Upper lobe of left lung (tissue), 6 donors: ENCODE data around the gene STRIP1. TPM values are rescaled to one million over a fixed set of nuclear protein-coding genes. Genes with fewer than 3 reads are reported as not detected.

Experiments
- ATAC-seq, 2 donors: fragments of 200-7000 bp; cut with Tn5 transposase; one replicate each; pipeline ENCODE4 v1.9.1; 2022; ENCODE audit warnings: mild to moderate bottlenecking in 2 of 2, moderate library complexity in 2 of 2; ENCODE audit not compliant: low FRiP score in 2 of 2
- DNase-seq, 2 donors: peaks; one replicate each; pipeline ENCODE4 v3.0.0-alpha.2; 2019 to 2020
- H3K27ac ChIP-seq, 4 donors: fragments of 200-600 bp; sonication (generic); one replicate each; pipeline ENCODE4 v1.5.1; 2016 to 2019
- H3K27me3 ChIP-seq, 4 donors: fragments of 200-600 bp; sonication (generic); one replicate each; pipeline ENCODE4 v1.5.1; 2017 to 2019
- H3K36me3 ChIP-seq, 4 donors: fragments of 200-600 bp; sonication (generic); one replicate each; pipeline ENCODE4 v1.5.1; 2016 to 2019
- H3K4me1 ChIP-seq, 4 donors: fragments of 200-600 bp; sonication (generic); one replicate each; pipeline ENCODE4 v1.5.1; 2018 to 2019
- H3K4me3 ChIP-seq, 4 donors: fragments of 200-600 bp; sonication (generic); one replicate each; pipeline ENCODE4 v1.5.1; 2017 to 2019; ENCODE audit warnings: mild to moderate bottlenecking in 2 of 4, moderate library complexity in 1 of 4
- H3K9me3 ChIP-seq, 4 donors: fragments of 200-600 bp; sonication (generic); one replicate each; pipeline ENCODE4 v1.5.1; 2018 to 2019
- EP300 ChIP-seq, 4 donors: sonication (generic); formaldehyde crosslinking; IDR thresholded peaks; one replicate each; pipeline ENCODE4 v1.5.1; 2017; ENCODE audit warnings: antibody characterized with exemption in 4 of 4, control low read depth in 2 of 4
- POLR2A ChIP-seq, 4 donors: fragments of 450-650 bp; IDR thresholded peaks; one replicate each; pipeline ENCODE4 v1.5.1; 2016 to 2017; ENCODE audit warnings: antibody characterized with exemption in 4 of 4, mild to moderate bottlenecking in 2 of 4
- POLR2AphosphoS5 ChIP-seq, 2 donors: sonication (generic); formaldehyde crosslinking; IDR thresholded peaks; one replicate each; pipeline ENCODE4 v1.5.1; 2017; ENCODE audit warnings: antibody characterized with exemption in 2 of 2
- WGBS, 2 donors: methylation state at CpG; one replicate each; pipeline ENCODE4 v1.1.5; 2017 to 2018; 5-methylcytosine and 5-hydroxymethylcytosine counted together
- total RNA-seq, 6 donors: library from RNA; depleted of rRNA in 4 of 6; stranded (reverse); fragments of >200 nt in 4 of 6; gene quantifications; one replicate each; pipeline versions ENCODE4 v1.1.0 to v1.2.1, GENCODE V29; 2016 to 2021
- TF ChIP-seq, protein P1 (sequence below), 6 experiments: fragments of 450-650 bp in 4 of 6; fragments of 200-600 bp in 2 of 6; sonication (generic) in 2 of 6; IDR thresholded peaks; one replicate each; pipeline ENCODE4 v1.5.1; 2016 to 2019; ENCODE audit warnings: antibody characterized with exemption in 6 of 6
- donor health status: DM: no; HTN: no; CAD: no; lungs with moderate emphysema.
- donor health status: DM: no; HTN: yes; CAD: no; lungs with severe emphysema.

STRIP1 gene
- total RNA-seq, 6 donors from 2014 or later, result 29.2 to 62.9 (median 34.3) TPM

DNA sequence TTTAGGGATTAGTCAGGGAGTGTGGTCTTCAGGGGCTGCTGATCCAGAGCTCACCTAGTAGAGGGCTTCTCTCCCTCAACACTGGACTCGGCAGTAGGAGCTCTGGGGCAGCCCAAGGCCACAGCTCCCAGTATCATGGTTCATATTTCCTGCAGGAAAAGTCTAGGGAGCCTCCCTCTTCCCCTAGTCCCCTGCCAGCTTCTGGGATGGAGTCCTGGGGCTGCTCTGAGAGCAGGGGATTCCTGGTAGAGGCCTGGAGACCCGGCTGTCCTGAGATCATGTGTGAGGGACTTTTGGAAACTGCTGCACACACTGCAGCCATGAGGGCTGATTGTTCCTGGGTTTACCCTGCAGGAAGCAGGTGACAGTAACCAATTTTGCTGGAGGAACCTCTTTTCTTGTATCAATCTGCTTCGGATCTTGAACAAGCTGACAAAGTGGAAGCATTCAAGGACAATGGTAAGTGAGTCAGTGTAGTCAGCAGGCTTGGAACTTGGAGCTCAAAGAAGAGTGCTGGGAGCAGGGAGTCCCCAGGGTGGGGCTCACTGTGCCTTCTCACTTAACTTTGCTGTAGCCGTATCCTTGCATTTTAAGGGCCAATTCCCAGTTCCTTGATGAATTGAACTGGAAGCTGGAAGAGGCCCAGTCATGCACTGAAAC is 16.3 kb downstream of the STRIP1 start:
- H3K27ac ChIP-seq, result peak overlapping the region in 2 of 4 donors; percentile 25 to 30
- H3K27me3 ChIP-seq, result no peaks in the 10 kb centered on the region
- H3K4me3 ChIP-seq, result no peak overlapping the region
- 77 to 80% methylated on average over 4 of the region's 4 CpGs for WGBS, 2 donors
- DNase-seq, result no peak
- peaks cover 47 to 100% (median 89%) of the 10 kb centered on the region in 4 donors for H3K36me3 ChIP-seq
- no peak for TF ChIP-seq EP300 (IDR thresholded peaks at IDR 0.05)
- TF ChIP-seq POLR2A (IDR thresholded peaks at IDR 0.05), result no peak
- ATAC-seq, result peak in 1 of 2 donors; percentile 50
- H3K4me1 ChIP-seq, result peaks cover 0 to 18% (median 6%) of the 10 kb centered on the region in 4 donors
- H3K9me3 ChIP-seq, result no peaks in the 10 kb centered on the region

DNA sequence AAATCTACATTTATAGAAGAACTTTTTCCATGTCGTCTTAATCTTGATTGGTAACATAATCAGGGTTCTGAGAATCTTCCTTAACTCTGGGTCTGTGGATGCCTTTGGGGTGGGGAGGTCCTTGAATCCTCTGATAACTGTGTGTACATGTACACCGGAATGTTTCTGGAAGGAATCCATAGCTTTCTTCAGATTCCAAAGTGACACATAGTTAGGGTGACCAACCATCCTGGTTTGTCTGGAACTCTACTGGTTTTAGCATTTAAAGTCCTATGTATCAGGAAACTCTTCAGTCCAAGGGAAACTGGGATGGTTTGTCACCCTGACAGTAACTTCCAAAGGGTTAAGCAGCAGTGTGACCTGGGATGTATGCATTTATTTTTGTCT is 16.8 kb downstream of the STRIP1 start:
- WGBS, 2 donors, result 89 to 95% methylated on average over 2 of the region's 2 CpGs
- peak overlapping the region in 1 of 4 donors; percentile 30 for H3K27ac ChIP-seq
- H3K9me3 ChIP-seq, result no peaks in the 10 kb centered on the region
- no peaks in the 10 kb centered on the region for H3K27me3 ChIP-seq
- peaks cover 47 to 100% (median 89%) of the 10 kb centered on the region in 4 donors for H3K36me3 ChIP-seq
- H3K4me1 ChIP-seq, result peaks cover 0 to 18% (median 6%) of the 10 kb centered on the region in 4 donors
- H3K4me3 ChIP-seq, result no peak overlapping the region
- no peak for ATAC-seq
- DNase-seq, result no peak
- no peak for TF ChIP-seq POLR2A (IDR thresholded peaks at IDR 0.05)
- no peak for TF ChIP-seq POLR2AphosphoS5 (IDR thresholded peaks at IDR 0.05)
- no peak for TF ChIP-seq EP300 (IDR thresholded peaks at IDR 0.05)
- TF ChIP-seq, protein P1, sequence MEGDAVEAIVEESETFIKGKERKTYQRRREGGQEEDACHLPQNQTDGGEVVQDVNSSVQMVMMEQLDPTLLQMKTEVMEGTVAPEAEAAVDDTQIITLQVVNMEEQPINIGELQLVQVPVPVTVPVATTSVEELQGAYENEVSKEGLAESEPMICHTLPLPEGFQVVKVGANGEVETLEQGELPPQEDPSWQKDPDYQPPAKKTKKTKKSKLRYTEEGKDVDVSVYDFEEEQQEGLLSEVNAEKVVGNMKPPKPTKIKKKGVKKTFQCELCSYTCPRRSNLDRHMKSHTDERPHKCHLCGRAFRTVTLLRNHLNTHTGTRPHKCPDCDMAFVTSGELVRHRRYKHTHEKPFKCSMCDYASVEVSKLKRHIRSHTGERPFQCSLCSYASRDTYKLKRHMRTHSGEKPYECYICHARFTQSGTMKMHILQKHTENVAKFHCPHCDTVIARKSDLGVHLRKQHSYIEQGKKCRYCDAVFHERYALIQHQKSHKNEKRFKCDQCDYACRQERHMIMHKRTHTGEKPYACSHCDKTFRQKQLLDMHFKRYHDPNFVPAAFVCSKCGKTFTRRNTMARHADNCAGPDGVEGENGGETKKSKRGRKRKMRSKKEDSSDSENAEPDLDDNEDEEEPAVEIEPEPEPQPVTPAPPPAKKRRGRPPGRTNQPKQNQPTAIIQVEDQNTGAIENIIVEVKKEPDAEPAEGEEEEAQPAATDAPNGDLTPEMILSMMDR (IDR thresholded peaks at IDR 0.05), result no peak

DNA sequence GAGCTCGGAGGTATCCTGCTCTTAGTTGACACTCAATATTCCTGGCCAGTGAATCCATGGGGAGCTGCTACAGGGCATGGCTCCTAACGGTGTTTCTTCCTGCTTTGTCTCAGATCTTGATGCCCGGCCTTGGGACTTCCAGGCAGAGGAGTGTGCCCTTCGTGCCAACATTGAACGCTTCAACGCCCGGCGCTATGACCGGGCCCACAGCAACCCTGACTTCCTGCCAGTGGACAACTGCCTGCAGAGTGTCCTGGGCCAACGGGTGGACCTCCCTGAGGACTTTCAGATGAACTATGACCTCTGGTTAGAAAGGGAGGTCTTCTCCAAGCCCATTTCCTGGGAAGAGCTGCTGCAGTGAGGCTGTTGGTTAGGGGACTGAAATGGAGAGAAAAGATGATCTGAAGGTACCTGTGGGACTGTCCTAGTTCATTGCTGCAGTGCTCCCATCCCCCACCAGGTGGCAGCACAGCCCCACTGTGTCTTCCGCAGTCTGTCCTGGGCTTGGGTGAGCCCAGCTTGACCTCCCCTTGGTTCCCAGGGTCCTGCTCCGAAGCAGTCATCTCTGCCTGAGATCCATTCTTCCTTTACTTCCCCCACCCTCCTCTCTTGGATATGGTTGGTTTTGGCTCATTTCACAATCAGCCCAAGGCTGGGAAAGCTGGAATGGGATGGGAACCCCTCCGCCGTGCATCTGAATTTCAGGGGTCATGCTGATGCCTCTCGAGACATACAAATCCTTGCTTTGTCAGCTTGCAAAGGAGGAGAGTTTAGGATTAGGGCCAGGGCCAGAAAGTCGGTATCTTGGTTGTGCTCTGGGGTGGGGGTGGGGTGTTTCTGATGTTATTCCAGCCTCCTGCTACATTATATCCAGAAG is 19.4 kb downstream of the STRIP1 start:
- ATAC-seq (peak; percentile 67 to 83), DNase-seq (peak in 1 of 2 donors; percentile 63)
- 75 to 81% methylated on average over 8 to 16 of the region's 16 CpGs for WGBS, 2 donors
- no peaks in the 10 kb centered on the region for H3K27me3 ChIP-seq
- no peak overlapping the region for H3K4me3 ChIP-seq
- no peaks in the 10 kb centered on the region for H3K9me3 ChIP-seq
- TF ChIP-seq EP300 (IDR thresholded peaks at IDR 0.05), result no peak
- TF ChIP-seq, protein P1 (IDR thresholded peaks at IDR 0.05), result peak; percentile 76 to 93 (median 84)
- H3K27ac ChIP-seq, result no peak overlapping the region
- H3K4me1 ChIP-seq, result peaks cover 0 to 17% (median 6%) of the 10 kb centered on the region in 4 donors
- peaks cover 40 to 99% (median 89%) of the 10 kb centered on the region in 4 donors for H3K36me3 ChIP-seq

DNA sequence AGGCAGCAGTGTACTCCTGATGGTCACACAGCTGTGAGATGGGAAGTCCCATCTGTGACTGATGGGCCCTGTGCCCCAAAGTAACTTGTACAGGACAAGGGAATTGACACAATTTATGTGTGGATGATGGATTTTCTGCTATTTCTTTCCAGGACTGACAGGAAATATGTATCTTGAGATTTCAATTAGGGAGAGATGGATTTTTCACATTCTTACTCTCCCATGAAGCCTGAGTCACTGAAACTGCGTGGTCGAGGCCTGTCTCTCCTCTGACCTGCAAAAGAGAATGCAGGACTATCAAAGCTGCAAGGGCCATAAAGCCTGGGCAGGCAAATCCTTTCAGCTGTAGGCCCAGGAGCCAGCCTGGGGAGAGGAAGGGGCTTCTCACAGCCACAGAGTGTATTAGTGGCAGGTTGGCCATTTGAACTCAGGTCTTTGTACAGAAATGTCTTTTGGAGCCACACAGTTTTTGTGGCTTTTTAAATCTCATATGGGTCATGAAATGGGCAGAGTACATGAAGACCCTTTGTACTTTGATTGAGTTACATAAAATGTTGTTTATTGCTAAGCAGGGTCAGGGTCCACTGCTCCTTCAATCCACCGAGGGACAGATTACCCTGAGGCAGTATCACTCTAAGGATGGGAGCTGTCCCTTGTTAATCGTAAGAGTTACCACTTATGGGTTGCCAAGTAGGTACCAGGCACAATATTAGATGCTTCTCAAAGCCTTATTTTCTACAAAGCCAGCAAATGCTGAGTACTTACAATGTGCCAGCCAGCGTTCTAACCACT is 21.3 kb downstream of the STRIP1 start:
- no peak overlapping the region for H3K4me3 ChIP-seq
- no peak for ATAC-seq
- H3K36me3 ChIP-seq, result peaks cover 32 to 85% (median 76%) of the 10 kb centered on the region in 4 donors
- no peak for TF ChIP-seq POLR2AphosphoS5 (IDR thresholded peaks at IDR 0.05)
- TF ChIP-seq, protein P1 (IDR thresholded peaks at IDR 0.05), result no peak
- no peak for TF ChIP-seq POLR2A (IDR thresholded peaks at IDR 0.05)
- TF ChIP-seq EP300 (IDR thresholded peaks at IDR 0.05), result no peak
- no peaks in the 10 kb centered on the region for H3K4me1 ChIP-seq
- H3K9me3 ChIP-seq, result no peaks in the 10 kb centered on the region
- H3K27me3 ChIP-seq, result no peaks in the 10 kb centered on the region
- 93 to 94% methylated on average over 5 of the region's 5 CpGs for WGBS, 2 donors
- no peak overlapping the region for H3K27ac ChIP-seq
- no peak for DNase-seq

DNA sequence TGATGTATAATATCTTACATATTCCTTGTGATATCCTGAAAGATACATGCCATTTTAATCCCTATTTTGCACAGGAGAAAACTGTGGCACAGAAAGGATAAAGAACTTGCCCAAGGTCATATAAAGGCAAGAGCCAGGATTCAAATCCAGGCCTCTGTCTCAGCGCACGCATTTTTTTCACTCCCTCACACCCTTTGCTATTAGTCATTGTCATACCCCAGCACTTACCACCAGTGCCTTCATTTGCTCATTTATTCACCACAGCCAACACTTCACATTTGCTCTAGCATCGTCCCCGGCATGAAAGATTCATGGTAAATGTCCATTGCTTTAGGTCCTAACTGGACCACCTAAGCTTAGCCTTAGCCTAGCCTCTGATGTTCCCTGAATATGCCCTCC is 21.9 kb downstream of the STRIP1 start:
- Histone ChIP-seq H3K9me3 (no peaks in the 10 kb centered on the region), H3K4me3 (no peak overlapping the region), H3K27me3 (no peaks in the 10 kb centered on the region), H3K36me3 (peaks cover 32 to 79% (median 71%) of the 10 kb centered on the region in 4 donors), H3K27ac (no peak overlapping the region), H3K4me1 (no peaks in the 10 kb centered on the region)
- ATAC-seq, result no peak
- no peak for DNase-seq
- 93 to 95% methylated on average over 4 of the region's 4 CpGs for WGBS, 2 donors
- no peak for TF ChIP-seq POLR2A (IDR thresholded peaks at IDR 0.05)
- no peak for TF ChIP-seq POLR2AphosphoS5 (IDR thresholded peaks at IDR 0.05)
- TF ChIP-seq EP300 (IDR thresholded peaks at IDR 0.05), result no peak
- TF ChIP-seq, protein P1 (IDR thresholded peaks at IDR 0.05), result no peak
